IMR-90 (cell line): ENCODE results near the gene POLR2L.

Experiments used
- CEBPB ChIP-seq: IDR thresholded peaks from 2 replicates; pipeline ENCODE4 v1.6.1; 2012; ENCODE audit warnings: low read depth, low read length, improper control_type of control experiment
- CHD1 ChIP-seq: IDR thresholded peaks from 2 replicates; pipeline ENCODE4 v1.6.1; 2012; ENCODE audit warnings: low read depth, low read length, improper control_type of control experiment
- CTCF ChIP-seq: conservative IDR thresholded peaks from 2 replicates; pipeline ENCODE4 v1.5.1; 2012; ENCODE audit warnings: mild to moderate bottlenecking, low read depth, low read length, improper control_type of control experiment
- ELK1 ChIP-seq: fragments of 150-350 bp; IDR thresholded peaks from 2 replicates; pipeline ENCODE4 v1.6.1; 2016; ENCODE audit warnings: low read depth, mild to moderate bottlenecking, low read length, moderate library complexity, borderline replicate concordance
- MAFK ChIP-seq: IDR thresholded peaks from 2 replicates; pipeline ENCODE4 v1.6.1; 2012; ENCODE audit warnings: low read depth, low read length, improper control_type of control experiment
- MAZ ChIP-seq: IDR thresholded peaks from 2 replicates; pipeline ENCODE4 v1.6.1; 2012; ENCODE audit warnings: low read depth, mild to moderate bottlenecking, low read length, improper control_type of control experiment, moderate library complexity, borderline replicate concordance
- POLR2A ChIP-seq: IDR thresholded peaks from 2 replicates; pipeline ENCODE4 v1.6.1; 2012; ENCODE audit warnings: mild to moderate bottlenecking, low read depth, low read length
- RAD21 ChIP-seq: IDR thresholded peaks from 2 replicates; pipeline ENCODE4 v1.6.1; 2012; ENCODE audit warnings: low read length, improper control_type of control experiment
- RCOR1 ChIP-seq: IDR thresholded peaks from 2 replicates; pipeline ENCODE4 v1.6.1; 2012; ENCODE audit warnings: mild to moderate bottlenecking, low read length, improper control_type of control experiment; ENCODE audit not compliant: insufficient replicate concordance
- RFX5 ChIP-seq: IDR thresholded peaks from 2 replicates; pipeline ENCODE4 v1.8.0; 2012; ENCODE audit warnings: low read depth, mild to moderate bottlenecking, low read length, moderate library complexity
- SMC3 ChIP-seq: fragments of 150-350 bp; IDR thresholded peaks from 2 replicates; pipeline ENCODE4 v1.6.1; 2016; ENCODE audit warnings: low read depth, mild to moderate bottlenecking, antibody characterized with exemption, low read length, moderate library complexity
- USF2 ChIP-seq: fragments of 150-350 bp; IDR thresholded peaks from 2 replicates; pipeline ENCODE4 v1.6.1; 2017; ENCODE audit warnings: mild to moderate bottlenecking, antibody characterized with exemption, low read length, low read depth

GRCh38 chr11:816433-816779 lies 25.9 kb downstream of the POLR2L start:
- no peak for TF ChIP-seq CEBPB
- TF ChIP-seq POLR2A = no peak
- no peak for TF ChIP-seq CTCF
- TF ChIP-seq RAD21 = no peak
- TF ChIP-seq MAFK = no peak
- no peak for TF ChIP-seq RCOR1
- TF ChIP-seq MAZ = no peak
- no peak for TF ChIP-seq SMC3
- no peak for TF ChIP-seq ELK1
- TF ChIP-seq RFX5 = no peak
- TF ChIP-seq CHD1 = no peak
- no peak for TF ChIP-seq USF2
